Measurements from ENCODE around the gene EMC10. TPM values are rescaled to one million over a fixed set of nuclear protein-coding genes. Genes with fewer than 3 reads are reported as not detected.
A peak's percentile ranks its signal among the peaks of the same experiment; 100 is the strongest.

Gene EMC10
- 228 and 286 TPM in 2 replicates for total RNA-seq (2014; rRNA removed)
- Bru-seq, nascent RNA: percentile 77 among the genes with signal in this experiment
- percentile 85 among the genes with signal in this experiment for BruChase-seq, experiment 1, labeled RNA remaining after a 6-hour chase
- percentile 84 among the genes with signal in this experiment for BruChase-seq, experiment 2, labeled RNA remaining after a 2-hour chase
- long read RNA-seq, full-length matches to known transcripts: 30 of 188 reads
- long read RNA-seq, partial matches to known transcripts: 26 of 188 reads
- long read RNA-seq, other reads (novel, unspliced or antisense): 132 of 188 reads

- POLR2A ChIA-PET (ENCODE audit: unreplicated experiment): no interaction called here
- intact Hi-C loops (cut with micrococcal nuclease): no loop called here
- CTCF ChIA-PET: no interaction called here
Observed at GRCh38 chr19:50476224-50476906, at the start of gene EMC10, which contains the start of gene GARIN5A. Gene EMC10, plus strand, starts transcription at chr19:50476507. Its CDS starts 38 bp downstream, at chr19:50476545. Gene GARIN5A, minus strand, starts transcription at chr19:50476848. Its CDS starts 460 bp downstream, at chr19:50476388.

GRCh38 chr19:50427318-50427925 lies 48.9 kb upstream of the EMC10 start:
- POLR2A ChIA-PET (ENCODE audit: unreplicated experiment): no interaction called here
- H4K20me1 ChIP-seq (ENCODE audit: low read length): no peaks in the 10 kb centered on the region
- intact Hi-C loops (cut with micrococcal nuclease): no loop called here
- H3K27me3 ChIP-seq (ENCODE audit: low read length): no peaks in the 10 kb centered on the region
- no peaks in the 10 kb centered on the region for H3K9me2 ChIP-seq (replicated peaks; ENCODE audit: low read length)
- DNase-seq: no peak
- H3F3A ChIP-seq (ENCODE audit: low read length, unreplicated experiment): no peaks in the 10 kb centered on the region
- no peak overlapping the region for H2AFZ ChIP-seq (ENCODE audit: low read length)
- CTCF ChIA-PET: no interaction called here
- no peak overlapping the region for H3K27ac ChIP-seq (ENCODE audit: low read length)
- no TSS peak for BruUV-seq (replicated peaks)
- no peak overlapping the region for H3K9ac ChIP-seq (ENCODE audit: low read length)
- no peaks in the 10 kb centered on the region for H3K36me3 ChIP-seq (ENCODE audit: low read depth, low read length)
- TF ChIP-seq EZH2 (IDR thresholded peaks at IDR 0.05; ENCODE audit: low read length, unreplicated experiment) (no peak), EZH2phosphoT487 (IDR thresholded peaks at IDR 0.05; ENCODE audit: borderline replicate concordance, low read length) (no peak)
- ATAC-seq: no peak
- H3K9me3 ChIP-seq (ENCODE audit: low read length): no peaks in the 10 kb centered on the region
- no peak overlapping the region for H3K4me2 ChIP-seq (ENCODE audit: low read length)
- H3K4me3 ChIP-seq (ENCODE audit: low read length): no peak overlapping the region
- no peaks in the 10 kb centered on the region for H3K4me1 ChIP-seq (ENCODE audit: insufficient read depth, low read length)
- H3K79me2 ChIP-seq (ENCODE audit: low read length): no peaks in the 10 kb centered on the region

More at GRCh38 chr19:50476224-50476906, at the start of gene EMC10, which contains the start of gene GARIN5A:
- BruUV-seq (replicated peaks): TSS peak; percentile 43
- peaks cover 19% of the 10 kb centered on the region; the same call in 1 of the 2 replicates for H3K36me3 ChIP-seq (ENCODE audit: low read depth, low read length)
- peak within 1 kb of the TSS; percentile 88 for H2AFZ ChIP-seq (ENCODE audit: low read length)
- H3K4me3 ChIP-seq (ENCODE audit: low read length): peak within 1 kb of the TSS; percentile 86
- H4K20me1 ChIP-seq (ENCODE audit: low read length): peaks cover 21% of the 10 kb centered on the region
- TF ChIP-seq EZH2 (IDR thresholded peaks at IDR 0.05; ENCODE audit: low read length, unreplicated experiment): no peak
- TF ChIP-seq EZH2phosphoT487 (IDR thresholded peaks at IDR 0.05; ENCODE audit: borderline replicate concordance, low read length): no peak
- TF ChIP-seq CTCF (conservative IDR thresholded peaks at IDR 0.05; ENCODE audit: low read depth, low read length): no peak
- H3K9ac ChIP-seq (ENCODE audit: low read length): peak within 1 kb of the TSS; percentile 90
- H3K9me2 ChIP-seq (replicated peaks; ENCODE audit: low read length): no peaks in the 10 kb centered on the region
- peaks cover 31% of the 10 kb centered on the region for H3K79me2 ChIP-seq (ENCODE audit: low read length)
- DNase-seq (peak; percentile 95), ATAC-seq (peak; percentile 90)
- peak within 1 kb of the TSS; percentile 77 for H3K27ac ChIP-seq (ENCODE audit: low read length)
- no peaks in the 10 kb centered on the region for H3F3A ChIP-seq (ENCODE audit: low read length, unreplicated experiment)
- H3K4me1 ChIP-seq (ENCODE audit: insufficient read depth, low read length): peaks cover 8% of the 10 kb centered on the region
- H3K4me2 ChIP-seq (ENCODE audit: low read length): peak within 1 kb of the TSS; percentile 91
- H3K9me3 ChIP-seq (ENCODE audit: low read length): no peaks in the 10 kb centered on the region
- no peaks in the 10 kb centered on the region for H3K27me3 ChIP-seq (ENCODE audit: low read length)

GRCh38 chr19:50427997-50428425 lies 48.3 kb upstream of the EMC10 start:
- H3K9ac ChIP-seq (ENCODE audit: low read length): no peak overlapping the region
- DNase-seq (no peak), ATAC-seq (no peak)
- no peaks in the 10 kb centered on the region for H3K9me3 ChIP-seq (ENCODE audit: low read length)
- H3K27ac ChIP-seq (ENCODE audit: low read length): no peak overlapping the region
- TF ChIP-seq CTCF (conservative IDR thresholded peaks at IDR 0.05; ENCODE audit: low read depth, low read length) (no peak), EZH2 (IDR thresholded peaks at IDR 0.05; ENCODE audit: low read length, unreplicated experiment) (no peak), EZH2phosphoT487 (IDR thresholded peaks at IDR 0.05; ENCODE audit: borderline replicate concordance, low read length) (no peak)
- no peaks in the 10 kb centered on the region for H3K79me2 ChIP-seq (ENCODE audit: low read length)
- no peaks in the 10 kb centered on the region for H3K4me1 ChIP-seq (ENCODE audit: insufficient read depth, low read length)
- ChIA-PET POLR2A (ENCODE audit: unreplicated experiment) (no interaction called here), CTCF (interaction anchor here (0.6 kb wide), 1 partner anchor 1495 kb away, joined by 3 read pairs; no protein-coding TSS in a partner anchor)
- H3K9me2 ChIP-seq (replicated peaks; ENCODE audit: low read length): no peaks in the 10 kb centered on the region
- no peaks in the 10 kb centered on the region for H3K36me3 ChIP-seq (ENCODE audit: low read depth, low read length)
- no peaks in the 10 kb centered on the region for H3F3A ChIP-seq (ENCODE audit: low read length, unreplicated experiment)
- no peaks in the 10 kb centered on the region for H3K27me3 ChIP-seq (ENCODE audit: low read length)
- no TSS peak for BruUV-seq (replicated peaks)
- intact Hi-C loops (cut with micrococcal nuclease): no loop called here
- H3K4me2 ChIP-seq (ENCODE audit: low read length): no peak overlapping the region
- no peaks in the 10 kb centered on the region for H4K20me1 ChIP-seq (ENCODE audit: low read length)
- H3K4me3 ChIP-seq (ENCODE audit: low read length): no peak overlapping the region
- H2AFZ ChIP-seq (ENCODE audit: low read length): no peak overlapping the region
